T-helper 2 cell treated with Interferon-gamma antibody and Interleukin-4, amounts not matched to agents 100 ng/mL and 5 ng/mL, for 36 hours (primary cell): Measurements from ENCODE around the gene INHBB. TPM values are rescaled to one million over a fixed set of nuclear protein-coding genes. Genes with fewer than 3 reads are reported as not detected.

Experiments used
- intact Hi-C: fragments of 100-400 bp; cut with micrococcal nuclease; formaldehyde crosslinking; loops from one replicate; pipeline ENCODE4 v1.15.1; 2023
- total RNA-seq: library from RNA; stranded (reverse); gene quantifications from 2 replicates; pipeline ENCODE4 v1.2.3, GENCODE V29; 2022

The INHBB gene
- total RNA-seq, 1 donor from 2014 or later = not detected

DNA sequence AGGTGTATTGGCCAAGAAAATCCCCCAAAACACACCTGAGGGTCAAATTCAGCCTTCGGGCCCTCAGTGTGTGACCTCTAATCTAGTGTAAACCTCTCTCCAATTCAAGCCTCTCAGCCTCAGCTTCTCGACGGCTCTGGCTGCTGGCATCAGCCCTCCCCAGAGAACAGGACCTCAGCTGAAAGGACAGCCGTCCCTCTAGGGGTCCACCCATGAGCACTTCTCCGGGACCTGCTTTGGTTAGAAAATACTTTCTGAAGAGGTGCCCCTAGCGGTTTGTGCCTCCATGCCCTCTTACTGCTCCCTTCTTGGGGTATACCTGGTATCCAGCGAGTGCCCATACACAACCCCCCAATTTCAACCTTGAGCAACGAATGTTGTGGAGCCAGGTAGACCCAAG lies 48.8 kb downstream of the INHBB start:
- intact Hi-C loops = no loop called here

DNA sequence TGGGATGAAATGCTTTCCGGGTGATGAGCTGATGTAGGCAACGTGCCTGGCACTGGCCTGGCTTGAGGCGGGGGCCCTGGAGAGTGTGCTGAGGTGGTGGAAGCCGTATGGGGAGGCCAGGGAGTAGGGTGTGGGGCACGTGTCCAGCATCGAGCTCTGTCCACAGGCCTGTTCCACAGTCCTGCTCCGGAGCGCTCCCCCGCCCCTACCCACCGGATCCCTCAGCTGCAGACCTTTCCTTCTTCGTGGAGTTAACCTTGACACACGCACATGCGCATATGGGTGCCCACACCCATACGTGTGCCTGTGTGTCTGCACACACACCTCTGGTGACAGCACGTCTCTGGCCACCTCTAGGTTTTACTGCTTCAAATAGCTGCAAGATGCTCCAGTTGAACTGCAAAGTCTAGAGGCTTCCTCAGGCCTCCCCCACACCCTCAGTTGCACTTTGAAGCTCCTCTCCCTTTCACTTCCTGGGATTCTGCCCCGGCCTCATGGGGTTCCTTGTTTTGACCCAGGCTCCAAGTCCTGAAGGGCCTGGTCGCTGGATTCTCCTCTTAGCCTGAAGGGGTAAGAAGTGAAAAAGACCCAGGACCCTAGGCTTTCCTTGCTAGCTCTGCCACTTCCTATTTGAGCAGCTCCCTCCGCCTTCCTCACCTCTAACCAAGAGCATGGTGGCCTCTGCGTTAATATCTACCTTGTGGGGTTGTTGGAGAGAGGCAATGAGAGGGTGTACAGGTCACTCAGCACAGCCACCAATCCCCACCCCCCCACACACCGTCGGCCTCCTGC lies 49.5 kb downstream of the INHBB start:
- intact Hi-C loops = no loop called here

DNA sequence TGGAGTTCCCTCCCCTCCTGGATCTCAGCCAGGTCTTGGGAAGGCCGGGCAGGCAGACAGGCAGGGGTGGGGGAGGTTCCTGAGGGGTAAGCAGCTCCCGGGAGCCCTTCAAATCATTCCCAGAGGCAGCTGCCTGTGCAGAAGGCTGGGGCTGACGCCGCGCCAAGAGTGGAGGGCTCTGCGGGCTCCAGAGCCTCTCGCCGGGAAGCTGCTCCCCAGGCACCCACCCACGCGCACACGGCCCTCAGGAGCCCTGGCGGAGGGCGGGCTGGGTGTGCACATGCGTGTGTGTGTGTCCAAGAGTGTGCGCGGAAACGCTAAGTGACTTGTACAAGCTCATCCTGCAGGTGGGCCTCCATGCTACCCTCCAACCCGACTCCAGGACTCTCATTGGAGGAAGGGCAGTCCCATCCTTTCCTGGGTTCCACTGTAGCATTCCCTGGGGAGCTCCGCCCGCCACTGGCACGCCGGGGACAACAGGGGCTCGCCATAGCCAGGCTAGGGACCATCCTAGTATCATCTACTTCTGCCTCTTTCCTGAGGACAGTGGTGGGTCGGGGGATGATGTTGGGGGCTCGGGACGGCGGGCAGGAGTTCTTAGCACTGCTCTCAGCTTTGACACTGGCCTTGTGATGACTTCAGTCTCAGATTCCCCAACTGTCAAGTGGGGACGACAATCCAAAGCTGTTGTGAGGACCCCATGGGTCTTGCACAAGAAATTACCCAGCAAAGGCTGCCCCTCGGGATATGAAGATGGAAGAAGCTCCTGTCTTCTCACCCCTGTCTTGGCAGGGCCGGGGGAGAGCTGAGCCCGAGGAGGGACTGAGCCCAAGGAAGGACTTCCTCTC lies 50.3 kb downstream of the INHBB start:
- intact Hi-C loops = no loop called here

DNA sequence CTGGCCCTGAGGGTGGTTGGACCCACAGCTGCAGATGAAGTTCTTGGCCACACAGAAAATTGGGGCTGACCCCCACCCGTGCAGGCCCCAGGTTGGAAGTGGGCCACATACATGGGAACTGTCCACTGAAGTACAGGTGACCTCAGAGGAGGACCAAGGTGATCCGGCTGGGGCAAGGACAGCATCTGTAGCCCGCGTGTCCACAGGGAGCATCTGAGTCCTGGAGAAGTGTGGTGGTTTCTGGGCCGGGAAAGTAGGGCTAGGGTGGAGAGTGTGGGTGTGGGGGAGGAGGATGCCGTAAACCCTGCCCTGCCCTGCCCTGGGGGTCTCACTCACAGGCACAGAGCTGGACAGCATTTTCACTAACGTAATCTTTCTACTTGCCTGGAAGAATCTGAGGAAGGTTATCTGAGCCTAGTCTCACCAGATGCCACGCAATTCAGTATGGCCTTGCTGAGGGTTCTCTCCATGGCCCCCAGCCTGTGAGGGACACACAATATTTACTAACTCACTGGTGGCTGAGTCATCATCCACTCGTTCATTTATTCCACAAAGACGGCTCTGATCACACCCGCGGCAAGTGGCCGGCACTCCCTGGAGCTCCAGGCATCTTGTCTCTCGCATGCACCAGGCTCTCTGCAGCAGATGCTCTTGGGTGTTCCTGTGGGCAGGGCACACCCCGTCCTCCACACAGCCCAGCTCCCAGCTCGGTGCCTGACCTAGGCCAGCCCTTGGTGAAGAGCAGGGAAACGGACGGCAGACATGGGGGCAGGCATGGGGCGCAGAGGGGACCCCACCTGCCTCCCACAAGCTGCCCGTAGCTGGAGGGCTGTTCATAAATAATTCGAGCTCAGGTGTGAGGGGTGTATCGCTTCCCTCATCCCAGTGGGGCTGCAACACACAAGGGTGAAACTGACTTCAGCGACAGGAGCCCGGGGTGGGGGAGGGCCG lies 51.2 kb downstream of the INHBB start:
- intact Hi-C loops = no loop called here

DNA sequence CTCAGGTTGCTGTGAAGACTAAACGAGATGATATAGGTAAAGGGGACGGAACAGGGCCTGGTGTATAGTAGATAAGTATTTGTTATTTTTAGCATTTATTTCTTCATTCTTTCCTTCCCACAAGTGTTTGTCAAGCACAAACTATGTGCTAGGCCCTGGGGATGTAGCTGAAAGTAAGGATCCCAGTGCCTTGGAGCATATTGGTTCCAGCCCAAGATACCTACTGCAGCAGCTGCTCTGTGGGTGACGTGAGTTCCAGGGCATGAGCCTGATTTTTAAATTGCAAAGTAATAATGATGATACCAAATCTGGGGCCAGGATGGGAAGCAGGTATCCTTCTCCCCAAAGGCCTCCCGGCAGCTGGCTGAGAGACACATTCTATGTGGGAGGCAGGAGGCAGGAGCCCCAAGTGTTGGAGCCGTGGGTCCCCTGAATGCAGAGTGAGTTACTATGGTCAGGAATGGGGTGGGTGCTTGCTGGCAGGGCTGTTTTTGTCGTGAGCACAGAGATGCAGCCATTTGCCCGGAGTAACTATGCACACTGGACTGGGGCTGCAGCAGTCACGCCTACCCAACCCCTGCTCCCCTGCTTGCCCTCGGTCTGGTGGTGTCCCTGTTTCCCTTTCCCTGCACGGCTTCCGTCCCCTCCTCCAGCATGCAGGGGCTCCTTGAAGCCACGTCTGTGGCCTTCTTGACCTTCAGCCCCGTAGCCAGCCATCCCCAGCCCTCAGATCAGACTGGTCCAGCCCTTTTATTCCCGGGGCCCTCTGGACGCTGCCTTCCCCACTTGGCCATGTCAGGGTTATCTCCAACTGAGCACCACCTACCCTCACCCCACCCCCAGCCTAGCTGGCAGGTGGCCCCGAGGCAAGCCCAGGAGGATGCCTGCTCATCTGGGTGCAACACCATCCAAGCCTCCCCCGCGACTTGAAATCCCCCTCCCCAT lies 52.4 kb downstream of the INHBB start:
- intact Hi-C loops = no loop called here

DNA sequence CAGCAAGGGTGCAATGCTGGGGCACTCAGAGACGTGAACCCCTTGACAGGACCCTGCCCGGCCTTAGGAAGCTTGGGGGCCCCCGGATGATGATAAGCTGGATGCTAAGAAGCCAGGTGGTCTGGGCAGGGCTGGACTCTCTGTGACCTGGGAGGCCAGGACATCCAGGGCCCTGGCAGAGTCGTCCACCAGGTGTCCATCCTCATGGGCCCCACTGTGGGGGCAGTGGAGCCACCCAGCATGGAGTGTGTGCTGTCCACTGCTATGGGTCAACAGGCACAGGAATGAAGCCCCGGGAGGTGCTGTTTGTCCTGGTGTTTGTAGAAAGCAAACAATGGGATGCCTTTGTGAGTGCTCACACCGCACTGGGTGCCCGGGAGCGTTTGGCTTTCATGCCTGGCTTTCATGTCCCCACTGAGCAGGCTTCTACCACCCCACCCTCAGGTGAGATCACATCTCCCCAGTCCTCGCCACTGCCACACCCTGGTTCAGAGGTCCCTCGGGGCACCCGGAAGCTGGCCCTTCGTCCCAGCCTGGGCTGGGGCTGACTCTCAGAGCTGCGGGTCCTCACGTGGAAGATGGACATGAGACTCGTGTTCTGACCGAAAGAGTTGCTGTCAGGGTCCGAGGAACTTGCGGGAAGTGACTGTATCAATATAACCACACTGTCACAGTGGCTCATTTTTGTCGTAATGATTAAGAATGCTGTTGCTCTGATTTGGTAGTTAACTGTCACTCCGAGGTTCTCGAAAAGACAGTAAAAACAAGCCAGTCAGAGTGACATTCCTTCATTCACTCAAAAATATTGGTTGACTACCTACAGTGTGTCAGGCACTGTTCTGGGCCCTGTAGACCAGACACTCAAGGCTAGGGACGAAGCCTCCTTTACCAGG lies 53.3 kb downstream of the INHBB start:
- intact Hi-C loops = no loop called here

DNA sequence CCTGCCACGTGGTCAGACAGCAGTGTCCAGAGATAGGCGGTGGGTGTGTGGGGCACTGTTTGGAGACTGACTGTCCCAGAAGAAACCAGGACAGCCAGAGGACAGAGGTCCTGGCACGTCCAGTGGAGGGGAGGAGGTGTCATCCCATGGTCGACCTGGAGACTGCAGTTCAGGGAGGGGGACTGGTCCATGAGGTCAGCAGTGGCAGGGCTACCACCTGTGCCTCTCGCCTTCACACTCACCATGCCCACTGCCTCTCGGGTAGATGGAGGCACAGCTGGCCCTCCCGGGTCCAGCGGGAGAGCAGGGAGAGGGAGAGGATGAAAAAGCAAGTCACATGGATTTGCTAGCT lies 53.9 kb downstream of the INHBB start:
- intact Hi-C loops = no loop called here

DNA sequence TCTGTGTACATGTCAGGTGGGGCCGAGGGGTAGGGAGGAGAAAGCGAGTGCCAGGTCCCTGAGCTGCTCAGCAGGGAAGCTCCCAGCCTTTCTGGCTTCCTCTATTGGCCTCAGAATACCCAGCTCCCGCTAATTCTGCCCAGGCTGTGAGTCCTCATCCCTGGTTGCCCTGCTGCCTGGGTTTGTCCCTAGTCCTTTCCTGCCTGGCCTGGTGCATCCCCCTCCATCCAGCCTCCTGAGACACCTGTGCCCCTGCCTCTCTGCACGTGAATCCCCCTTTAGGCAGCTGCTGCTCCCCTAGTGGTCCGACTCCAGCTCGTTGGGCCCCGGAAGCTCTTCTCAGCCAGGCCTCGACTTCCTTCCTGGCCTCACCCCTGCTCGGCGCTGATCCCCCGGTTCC lies 54.6 kb downstream of the INHBB start:
- intact Hi-C loops = no loop called here

Other genes starting within 250 kb of the INHBB start
- gene TMEM185B, start 122.7 kb upstream of the INHBB start, total RNA-seq = 29.7 and 33.3 TPM in 2 replicates
- 64.4 and 70.7 TPM in 2 replicates for gene RALB, start 93.3 kb upstream of the INHBB start, total RNA-seq